Gastrocnemius medialis (tissue), 4 donors: ENCODE results near the gene SLC47A2.

ENCODE experiments used
- CTCF ChIP-seq, 5 experiments: fragments of 450-650 bp in 3 of 5; fragments of 200-600 bp in 2 of 5; sonication (generic) in 2 of 5; IDR thresholded peaks in 4 of 5; conservative IDR thresholded peaks in 1 of 5; 1 replicate in 4 of 5; 2 replicates in 1 of 5; pipeline ENCODE4 v1.5.1; 2016 to 2019; ENCODE audit warnings: antibody characterized with exemption in 5 of 5, mild to moderate bottlenecking in 3 of 5, moderate library complexity in 3 of 5
- POLR2A ChIP-seq, 2 donors: fragments of 450-650 bp; IDR thresholded peaks; one replicate each; pipeline ENCODE4 v1.6.1; 2017; ENCODE audit warnings: antibody characterized with exemption in 2 of 2, mild to moderate bottlenecking in 2 of 2, moderate library complexity in 2 of 2

GRCh38 chr17:19757536-19758180 is 41.3 kb upstream of the SLC47A2 start:
- no peak for TF ChIP-seq CTCF (IDR thresholded peaks at IDR 0.05 in 4 of 5, conservative IDR thresholded peaks at IDR 0.05 in 1 of 5)
- no peak for TF ChIP-seq POLR2A (IDR thresholded peaks at IDR 0.05)
